IMR-90 (cell line): Measurements from ENCODE around the gene PNKD. TPM values are rescaled to one million over a fixed set of nuclear protein-coding genes. Genes with fewer than 3 reads are reported as not detected.

Experiments
- ATAC-seq: fragments of 200-7000 bp; cut with Tn5 transposase; 2 replicates; pipeline ENCODE4 v1.9.1; 2020; ENCODE audit warnings: low read depth, mild to moderate bottlenecking, moderate library complexity
- BruUV-seq: library from RNA; stranded (reverse); fragments of 400-500 nt; replicated peaks from 2 replicates; lab custom pipeline; 2021; lab: Mats Ljungman, UMichigan
- CTCF ChIA-PET: fragments of 300-600 bp; formaldehyde crosslinking; extraction: SDS; loops from one replicate; lab custom pipeline; 2021; ENCODE audit warnings: antibody characterized with exemption; lab: Yijun Ruan, JAX
- POLR2A ChIA-PET: fragments of 300-600 bp; sonication (Branson Sonifier 250); formaldehyde crosslinking; loops from one replicate; lab custom pipeline; 2022; ENCODE audit warnings: antibody characterized with exemption; ENCODE audit not compliant: unreplicated experiment; lab: Charles Lee
- DNase-seq: peaks from one replicate; pipeline ENCODE4 v3.0.0; 2013
- H2AFZ ChIP-seq: replicated peaks from 2 replicates; pipeline ENCODE3; 2013; ENCODE audit warnings: low read length, mild to moderate bottlenecking; ENCODE audit not compliant: poor library complexity
- H2AK5ac ChIP-seq: 2 replicates; pipeline ENCODE4 v1.6.1; 2013; ENCODE audit warnings: low read depth, low read length, inconsistent platforms
- H2AK9ac ChIP-seq: replicated peaks from 2 replicates; pipeline ENCODE3; 2013; ENCODE audit warnings: mild to moderate bottlenecking, low read depth, low read length, moderate library complexity; ENCODE audit not compliant: poor library complexity
- H2BK120ac ChIP-seq: 2 replicates; pipeline ENCODE4 v1.6.1; 2013; ENCODE audit warnings: low read depth, low read length, inconsistent platforms
- H2BK15ac ChIP-seq: 3 replicates; pipeline ENCODE4 v1.6.1; 2013; ENCODE audit warnings: low read depth, low read length, inconsistent platforms
- H2BK20ac ChIP-seq: 2 replicates; pipeline ENCODE4 v1.6.1; 2013; ENCODE audit warnings: low read depth, mild to moderate bottlenecking, inconsistent platforms, low read length, moderate library complexity
- H2BK5ac ChIP-seq: 2 replicates; pipeline ENCODE4 v1.6.1; 2013; ENCODE audit warnings: mild to moderate bottlenecking, low read depth, low read length, inconsistent platforms; ENCODE audit not compliant: poor library complexity, severe bottlenecking
- H3K14ac ChIP-seq: replicated peaks from 2 replicates; pipeline ENCODE4 v1.6.1; 2013; ENCODE audit warnings: low read depth, low read length, inconsistent platforms
- H3K18ac ChIP-seq: 2 replicates; pipeline ENCODE4 v1.6.1; 2013; ENCODE audit warnings: low read depth, low read length, control low read depth
- H3K23ac ChIP-seq: 2 replicates; pipeline ENCODE4 v1.6.1; 2013; ENCODE audit warnings: low read depth, low read length, inconsistent platforms
- H3K27ac ChIP-seq: 2 replicates; pipeline ENCODE4 v1.5.1; 2013; ENCODE audit warnings: mild to moderate bottlenecking, control low read depth, low read length; ENCODE audit not compliant: insufficient read depth
- H3K27me3 ChIP-seq: 2 replicates; pipeline ENCODE4 v1.6.1; 2013; ENCODE audit warnings: low read length; ENCODE audit not compliant: control insufficient read depth, insufficient read depth
- H3K36me3 ChIP-seq: 2 replicates; pipeline ENCODE4 v1.6.1; 2013; ENCODE audit warnings: low read length, mixed read lengths; ENCODE audit not compliant: control insufficient read depth, insufficient read depth
- H3K4ac ChIP-seq: 2 replicates; pipeline ENCODE4 v1.6.1; 2013; ENCODE audit warnings: low read depth, low read length, inconsistent platforms
- H3K4me1 ChIP-seq: 2 replicates; pipeline ENCODE4 v1.6.1; 2013; ENCODE audit warnings: low read length, mixed read lengths; ENCODE audit not compliant: control insufficient read depth, insufficient read depth
- H3K4me2 ChIP-seq: 2 replicates; pipeline ENCODE4 v1.6.1; 2013; ENCODE audit warnings: low read depth, mild to moderate bottlenecking, control low read depth, low read length, moderate library complexity
- H3K4me3 ChIP-seq: 2 replicates; pipeline ENCODE4 v1.5.1; 2013; ENCODE audit warnings: low read depth, mild to moderate bottlenecking, control low read depth, low read length, moderate library complexity; ENCODE audit not compliant: insufficient read depth
- H3K56ac ChIP-seq: 2 replicates; pipeline ENCODE4 v1.6.1; 2013; ENCODE audit warnings: low read length, inconsistent platforms; ENCODE audit not compliant: insufficient read depth; ENCODE audit errors: extremely low read depth
- H3K79me1 ChIP-seq, 2 experiments: 2 replicates each; pipeline ENCODE4 v1.6.1; 2013; ENCODE audit warnings: low read length in 2 of 2, inconsistent platforms in 1 of 2, low read depth in 1 of 2
- H3K9ac ChIP-seq: 2 replicates; pipeline ENCODE4 v1.6.1; 2013; ENCODE audit warnings: low read depth, low read length, control low read depth
- H3K9me1 ChIP-seq: 2 replicates; pipeline ENCODE4 v1.6.1; 2013; ENCODE audit warnings: low read length, inconsistent platforms; ENCODE audit not compliant: insufficient read depth
- H3K9me3 ChIP-seq: 2 replicates; pipeline ENCODE4 v1.6.1; 2013; ENCODE audit warnings: low read length; ENCODE audit not compliant: control insufficient read depth, insufficient read depth
- H4K20me1 ChIP-seq: 2 replicates; pipeline ENCODE4 v1.6.1; 2013; ENCODE audit warnings: low read length, inconsistent platforms; ENCODE audit not compliant: insufficient read depth
- H4K5ac ChIP-seq: 2 replicates; pipeline ENCODE4 v1.6.1; 2013; ENCODE audit warnings: mild to moderate bottlenecking, low read depth, low read length, control low read depth
- H4K8ac ChIP-seq, 2 experiments: 2 replicates each; pipeline ENCODE4 v1.6.1; 2013; ENCODE audit warnings: low read depth in 2 of 2, low read length in 2 of 2, control low read depth in 1 of 2, inconsistent platforms in 1 of 2
- H4K91ac ChIP-seq: 2 replicates; pipeline ENCODE4 v1.6.1; 2013; ENCODE audit warnings: low read depth, low read length, inconsistent platforms; ENCODE audit not compliant: insufficient read depth
- BHLHE40 ChIP-seq: fragments of 150-350 bp; IDR thresholded peaks from 2 replicates; pipeline ENCODE4 v1.6.1; 2016; ENCODE audit warnings: mild to moderate bottlenecking, low read depth, low read length
- CEBPB ChIP-seq: IDR thresholded peaks from 2 replicates; pipeline ENCODE4 v1.6.1; 2012; ENCODE audit warnings: low read depth, low read length, improper control_type of control experiment
- CHD1 ChIP-seq: IDR thresholded peaks from 2 replicates; pipeline ENCODE4 v1.6.1; 2012; ENCODE audit warnings: low read depth, low read length, improper control_type of control experiment
- MXI1 ChIP-seq: IDR thresholded peaks from 2 replicates; pipeline ENCODE4 v1.6.1; 2012; ENCODE audit warnings: low read depth, mild to moderate bottlenecking, low read length, moderate library complexity, borderline replicate concordance
- POLR2A ChIP-seq: IDR thresholded peaks from 2 replicates; pipeline ENCODE4 v1.6.1; 2012; ENCODE audit warnings: mild to moderate bottlenecking, low read depth, low read length
- RFX5 ChIP-seq: IDR thresholded peaks from 2 replicates; pipeline ENCODE4 v1.8.0; 2012; ENCODE audit warnings: low read depth, mild to moderate bottlenecking, low read length, moderate library complexity
- USF2 ChIP-seq: fragments of 150-350 bp; IDR thresholded peaks from 2 replicates; pipeline ENCODE4 v1.6.1; 2017; ENCODE audit warnings: mild to moderate bottlenecking, antibody characterized with exemption, low read length, low read depth
- WGBS, 2 experiments: methylation state at CpG; one replicate each; pipeline versions ENCODE4 v1.1.5 to v1.1.7; 2013; ENCODE audit warnings: missing lambda C conversion rate in 2 of 2; ENCODE audit not compliant: insufficient read length in 1 of 2; ENCODE audit errors: extremely low coverage in 2 of 2; 5-methylcytosine and 5-hydroxymethylcytosine counted together
- dilution Hi-C: fragments of 300-500 bp; cut with HindIII; formaldehyde crosslinking; loops from one replicate; pipeline ENCODE4 v1.14.3; 2018; ENCODE audit warnings: low sequenced_read_pairs; ENCODE audit not compliant: unreplicated experiment
- in situ Hi-C: fragments of 300-500 bp; cut with MboI; formaldehyde crosslinking; loops from 3 replicates; pipeline ENCODE4 v1.14.3; 2019; ENCODE audit warnings: low sequenced_read_pairs, inconsistent platforms, mixed read lengths
- intact Hi-C: fragments of 100-400 bp; cut with micrococcal nuclease; formaldehyde crosslinking; loops from 2 replicates; pipeline ENCODE4 v1.10.0; 2022
- polyA plus RNA-seq, 3 experiments: library from polyadenylated mRNA; depleted of rRNA; stranded (reverse); fragments of >200 nt; gene quantifications; 2 replicates each; pipeline ENCODE4 v1.2.3, GENCODE V29; 2012; ENCODE audit warnings: low replicate concordance in 1 of 3
- total RNA-seq: library from RNA; depleted of rRNA; stranded (reverse); fragments of >200 nt; gene quantifications from 2 replicates; pipeline ENCODE4 v1.2.3, GENCODE V29; 2012
- TF ChIP-seq, protein P1 (sequence below): fragments of 150-350 bp; IDR thresholded peaks from 2 replicates; pipeline ENCODE4 v1.6.1; 2016; ENCODE audit warnings: low read depth, mild to moderate bottlenecking, low read length, moderate library complexity, borderline replicate concordance

Gene PNKD
- total and polyA plus RNA-seq, 2 of the 4 experiments (the other 2 are of a cell fraction), result 19.2 to 68.5 TPM

DNA sequence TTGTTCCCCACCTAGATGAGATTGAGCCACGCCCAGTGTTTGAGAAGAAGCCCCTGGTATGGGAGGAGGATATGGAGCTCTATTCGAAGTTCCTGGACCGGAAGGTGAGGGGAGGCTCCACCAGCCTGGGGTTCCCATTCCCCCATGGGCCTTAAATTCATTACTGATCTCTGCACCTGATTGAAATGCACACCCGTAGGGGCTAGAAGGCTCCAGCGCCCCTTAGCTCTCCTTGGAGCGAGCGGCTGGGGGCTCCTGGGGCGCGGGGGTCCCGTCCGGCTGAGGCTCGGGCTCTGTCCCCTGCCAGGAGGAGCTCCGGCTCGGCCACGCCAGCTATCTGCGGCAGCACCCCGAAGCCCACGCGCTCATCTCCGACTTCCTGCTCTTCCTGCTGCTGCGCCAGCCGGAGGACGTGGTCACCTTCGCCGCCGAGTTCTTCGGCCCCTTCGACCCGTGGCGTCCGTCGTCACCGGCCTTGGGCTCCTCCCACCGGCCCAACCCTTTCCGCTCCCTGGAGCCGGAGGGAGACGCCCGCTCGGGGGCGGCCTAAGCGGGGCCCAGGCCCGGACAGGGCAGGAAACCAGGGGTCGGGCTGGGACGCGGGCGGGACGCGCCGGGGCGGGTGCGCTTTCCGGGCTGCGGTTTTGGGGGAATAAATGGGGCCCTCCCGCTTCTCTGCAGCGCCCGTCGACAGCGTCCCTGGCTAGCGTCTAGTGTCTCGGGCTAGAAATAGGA lies 97.3 kb downstream of the PNKD start:
- H3K9ac ChIP-seq, result peak overlapping the region; percentile 31; the same call in 1 of the 2 replicates
- peaks cover 4% of the 10 kb centered on the region; the same call in 1 of the 2 replicates for H3K27me3 ChIP-seq
- H2BK20ac ChIP-seq, result no peak overlapping the region
- intact Hi-C loops (no loop called here), in situ Hi-C loops (no loop called here), dilution Hi-C loops (no loop called here)
- no peak overlapping the region for H2BK120ac ChIP-seq
- no peak overlapping the region for H2BK5ac ChIP-seq
- no peaks in the 10 kb centered on the region for H4K20me1 ChIP-seq
- peak overlapping the region; percentile 70; the same call in 1 of the 2 replicates for H3K14ac ChIP-seq
- H3K36me3 ChIP-seq, result no peaks in the 10 kb centered on the region
- peaks cover 5% of the 10 kb centered on the region for H3K4me1 ChIP-seq
- H3K9me1 ChIP-seq, result no peaks in the 10 kb centered on the region
- DNase-seq (peak; percentile 32), ATAC-seq (peak; percentile 82)
- peak overlapping the region; percentile 44; the same call in 1 of the 2 replicates for H2AK5ac ChIP-seq
- CTCF ChIA-PET, result no interaction called here
- peak overlapping the region; percentile 80 for H4K5ac ChIP-seq
- H4K91ac ChIP-seq, result no peak overlapping the region
- H3K23ac ChIP-seq, result peak overlapping the region; percentile 41
- peak overlapping the region; percentile 27 for H3K4me3 ChIP-seq
- H3K4ac ChIP-seq, result peak overlapping the region; percentile 70; the same call in 1 of the 2 replicates
- 0 out of 2 replicates have a peak overlapping the region, but pooled peaks have one; percentile 21 for H3K56ac ChIP-seq
- peak overlapping the region; percentile 56 for H3K4me2 ChIP-seq
- 13% methylated on average over 24 of the region's 60 CpGs; no CpG with 5 or more reads in 1 of the 2 experiments for WGBS, 2 experiments
- H2AK9ac ChIP-seq, result peak overlapping the region; percentile 73
- H3K27ac ChIP-seq, result no peak overlapping the region
- POLR2A ChIA-PET, result no interaction called here
- H3K18ac ChIP-seq, result no peak overlapping the region; the same call in 1 of the 2 replicates
- H2BK15ac ChIP-seq, result no peak overlapping the region
- H2AFZ ChIP-seq, result peak overlapping the region; percentile 93
- H4K8ac ChIP-seq, result peak overlapping the region; percentile 72 to 88; a peak in 3 of 4 replicates
- TF ChIP-seq RFX5 (no peak), CHD1 (no peak), POLR2A (no peak), CEBPB (no peak), USF2 (no peak), MXI1 (no peak), BHLHE40 (no peak)
- TF ChIP-seq, protein P1, sequence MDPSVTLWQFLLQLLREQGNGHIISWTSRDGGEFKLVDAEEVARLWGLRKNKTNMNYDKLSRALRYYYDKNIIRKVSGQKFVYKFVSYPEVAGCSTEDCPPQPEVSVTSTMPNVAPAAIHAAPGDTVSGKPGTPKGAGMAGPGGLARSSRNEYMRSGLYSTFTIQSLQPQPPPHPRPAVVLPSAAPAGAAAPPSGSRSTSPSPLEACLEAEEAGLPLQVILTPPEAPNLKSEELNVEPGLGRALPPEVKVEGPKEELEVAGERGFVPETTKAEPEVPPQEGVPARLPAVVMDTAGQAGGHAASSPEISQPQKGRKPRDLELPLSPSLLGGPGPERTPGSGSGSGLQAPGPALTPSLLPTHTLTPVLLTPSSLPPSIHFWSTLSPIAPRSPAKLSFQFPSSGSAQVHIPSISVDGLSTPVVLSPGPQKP, result no peak
- peaks cover 7% of the 10 kb centered on the region for H3K9me3 ChIP-seq
- no TSS peak for BruUV-seq
- no peaks in the 10 kb centered on the region for H3K79me1 ChIP-seq
